Loucy (cell line): ENCODE results near the gene TFPT.

ENCODE experiments used
- H2AFZ ChIP-seq: fragments of 200-600 bp; sonication (generic); 2 replicates; pipeline ENCODE4 v1.6.0; 2016; ENCODE audit warnings: antibody characterized with exemption, mild to moderate bottlenecking, low read length, moderate library complexity
- H3F3A ChIP-seq: fragments of 200-600 bp; 2 replicates; pipeline ENCODE4 v1.6.0; 2016; ENCODE audit warnings: antibody characterized with exemption, low read depth, mild to moderate bottlenecking
- H3K27me3 ChIP-seq: fragments of 200-600 bp; sonication (generic); 2 replicates; pipeline ENCODE4 v1.6.1; 2014; ENCODE audit warnings: low read length, mild to moderate bottlenecking; ENCODE audit not compliant: insufficient read depth, poor library complexity, severe bottlenecking
- H3K36me3 ChIP-seq: fragments of 200-600 bp; sonication (generic); 2 replicates; pipeline ENCODE4 v1.6.1; 2016; ENCODE audit warnings: low read length; ENCODE audit not compliant: insufficient read depth
- H3K4me1 ChIP-seq: fragments of 200-600 bp; sonication (generic); 2 replicates; pipeline ENCODE4 v1.5.1; 2014; ENCODE audit warnings: low read length, mild to moderate bottlenecking; ENCODE audit not compliant: insufficient read depth, poor library complexity, severe bottlenecking
- H3K4me2 ChIP-seq: fragments of 200-600 bp; sonication (generic); 2 replicates; pipeline ENCODE4 v1.6.0; 2014; ENCODE audit warnings: antibody characterized with exemption, low read length, low read depth, mild to moderate bottlenecking; ENCODE audit not compliant: poor library complexity, severe bottlenecking
- H3K4me3 ChIP-seq: fragments of 200-600 bp; sonication (generic); 2 replicates; pipeline ENCODE4 v1.5.1; 2014; ENCODE audit warnings: low read length, mild to moderate bottlenecking, mixed read lengths; ENCODE audit not compliant: poor library complexity, severe bottlenecking
- H3K79me2 ChIP-seq: fragments of 200-600 bp; sonication (generic); 2 replicates; pipeline ENCODE4 v1.6.1; 2014; ENCODE audit warnings: low read length; ENCODE audit not compliant: insufficient read depth
- H3K9ac ChIP-seq: fragments of 200-600 bp; sonication (generic); 2 replicates; pipeline ENCODE4 v1.6.0; 2014; ENCODE audit warnings: mild to moderate bottlenecking, low read depth, low read length, moderate library complexity; ENCODE audit not compliant: poor library complexity, severe bottlenecking
- H3K9me2 ChIP-seq: fragments of 200-600 bp; sonication (generic); replicated peaks from 2 replicates; pipeline ENCODE4 v1.6.1; 2016; ENCODE audit warnings: low read depth, low read length, mixed read lengths
- H3K9me3 ChIP-seq: fragments of 200-600 bp; sonication (generic); 2 replicates; pipeline ENCODE4 v1.6.1; 2014; ENCODE audit warnings: mild to moderate bottlenecking, antibody characterized with exemption, low read length, low read depth; ENCODE audit not compliant: insufficient read depth
- H4K20me1 ChIP-seq: fragments of 200-600 bp; sonication (generic); 2 replicates; pipeline ENCODE4 v1.6.0; 2014; ENCODE audit warnings: antibody characterized with exemption, low read length, mild to moderate bottlenecking; ENCODE audit not compliant: insufficient read depth, poor library complexity, severe bottlenecking
- EZH2phosphoT487 ChIP-seq: fragments of 200-600 bp; IDR thresholded peaks from 2 replicates; pipeline ENCODE4 v1.6.1; 2018; ENCODE audit warnings: antibody characterized with exemption, mild to moderate bottlenecking, moderate library complexity, borderline replicate concordance
- TF ChIP-seq, protein P1 (sequence below): fragments of 200-600 bp; sonication (generic); conservative IDR thresholded peaks from 2 replicates; pipeline ENCODE4 v1.5.1; 2014; ENCODE audit warnings: mild to moderate bottlenecking, antibody characterized with exemption, low read length

TFPT gene

DNA sequence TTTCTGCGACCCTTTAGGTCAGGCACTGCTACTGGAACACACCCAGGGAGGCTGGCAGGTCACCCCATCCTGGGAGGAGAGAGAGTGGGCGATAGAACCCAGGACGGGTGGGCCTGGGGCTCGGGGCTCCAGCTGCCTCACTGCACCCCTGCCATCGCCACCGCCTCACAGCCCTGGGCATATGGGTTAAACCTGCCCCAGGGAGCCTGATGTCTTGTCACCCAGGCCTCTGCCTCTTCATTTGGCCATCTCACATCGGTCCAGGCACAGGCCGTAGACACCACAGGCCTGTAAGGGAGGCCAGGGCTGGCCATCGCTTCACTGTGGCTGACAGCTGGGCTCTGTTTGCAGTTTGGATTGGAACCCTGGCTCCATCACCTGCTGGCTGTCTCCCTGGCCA is 10.3 kb upstream of the TFPT start:
- Histone ChIP-seq H3K27me3 (no peaks in the 10 kb centered on the region), H3K4me3 (no peak overlapping the region), H3K9me2 (no peaks in the 10 kb centered on the region), H3K36me3 (peaks cover 54% of the 10 kb centered on the region; the same call in 1 of the 2 replicates), H3K9ac (no peak overlapping the region), H2AFZ (no peak overlapping the region), H3F3A (no peaks in the 10 kb centered on the region), H3K79me2 (no peaks in the 10 kb centered on the region), H4K20me1 (no peaks in the 10 kb centered on the region), H3K4me1 (no peaks in the 10 kb centered on the region), H3K4me2 (no peak overlapping the region), H3K9me3 (no peaks in the 10 kb centered on the region)
- no peak for TF ChIP-seq EZH2phosphoT487
- TF ChIP-seq, protein P1, sequence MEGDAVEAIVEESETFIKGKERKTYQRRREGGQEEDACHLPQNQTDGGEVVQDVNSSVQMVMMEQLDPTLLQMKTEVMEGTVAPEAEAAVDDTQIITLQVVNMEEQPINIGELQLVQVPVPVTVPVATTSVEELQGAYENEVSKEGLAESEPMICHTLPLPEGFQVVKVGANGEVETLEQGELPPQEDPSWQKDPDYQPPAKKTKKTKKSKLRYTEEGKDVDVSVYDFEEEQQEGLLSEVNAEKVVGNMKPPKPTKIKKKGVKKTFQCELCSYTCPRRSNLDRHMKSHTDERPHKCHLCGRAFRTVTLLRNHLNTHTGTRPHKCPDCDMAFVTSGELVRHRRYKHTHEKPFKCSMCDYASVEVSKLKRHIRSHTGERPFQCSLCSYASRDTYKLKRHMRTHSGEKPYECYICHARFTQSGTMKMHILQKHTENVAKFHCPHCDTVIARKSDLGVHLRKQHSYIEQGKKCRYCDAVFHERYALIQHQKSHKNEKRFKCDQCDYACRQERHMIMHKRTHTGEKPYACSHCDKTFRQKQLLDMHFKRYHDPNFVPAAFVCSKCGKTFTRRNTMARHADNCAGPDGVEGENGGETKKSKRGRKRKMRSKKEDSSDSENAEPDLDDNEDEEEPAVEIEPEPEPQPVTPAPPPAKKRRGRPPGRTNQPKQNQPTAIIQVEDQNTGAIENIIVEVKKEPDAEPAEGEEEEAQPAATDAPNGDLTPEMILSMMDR: no peak

- no peaks in the 10 kb centered on the region for H3K79me2 ChIP-seq
- no peak overlapping the region for H3K9ac ChIP-seq
- no peaks in the 10 kb centered on the region for H3K9me2 ChIP-seq
- no peaks in the 10 kb centered on the region for H3K9me3 ChIP-seq
- no peak overlapping the region for H3K4me3 ChIP-seq
- TF ChIP-seq, protein P1: no peak
- no peak for TF ChIP-seq EZH2phosphoT487
- no peaks in the 10 kb centered on the region for H3K4me1 ChIP-seq
- H3F3A ChIP-seq: no peaks in the 10 kb centered on the region
- H3K4me2 ChIP-seq: no peak overlapping the region
- H4K20me1 ChIP-seq: no peaks in the 10 kb centered on the region
- H3K27me3 ChIP-seq: no peaks in the 10 kb centered on the region
- H3K36me3 ChIP-seq: peaks cover 50% of the 10 kb centered on the region; the same call in 1 of the 2 replicates
- no peak overlapping the region for H2AFZ ChIP-seq
These were observed 8.9 kb upstream of the TFPT start for GRCh38 chr19:54124393-54124792.

- Histone ChIP-seq H3K27me3 (no peaks in the 10 kb centered on the region), H3K9me3 (no peaks in the 10 kb centered on the region), H3K9ac (no peak overlapping the region), H3K4me2 (no peak overlapping the region), H3K79me2 (no peaks in the 10 kb centered on the region), H3K9me2 (no peaks in the 10 kb centered on the region), H4K20me1 (no peaks in the 10 kb centered on the region), H3K36me3 (peaks cover 48% of the 10 kb centered on the region; the same call in 1 of the 2 replicates), H2AFZ (no peak overlapping the region), H3K4me1 (no peaks in the 10 kb centered on the region), H3K4me3 (no peak overlapping the region), H3F3A (no peaks in the 10 kb centered on the region)
- no peak for TF ChIP-seq EZH2phosphoT487
- TF ChIP-seq, protein P1: no peak
These were observed 8.2 kb upstream of the TFPT start for GRCh38 chr19:54123682-54124081.
